K562 (cell line): ENCODE results near the gene POU1F1.

Experiments
- FOXJ2 ChIP-seq: fragments of 200-800 bp; sonication (Bioruptor generic); IDR thresholded peaks from 2 replicates; pipeline ENCODE4 v1.6.1; 2016; ENCODE audit warnings: missing genetic modification characterization, missing compliant biosample characterization
- SNIP1 ChIP-seq: fragments of 450-650 bp; IDR thresholded peaks from 2 replicates; pipeline ENCODE4 v1.7.1; 2017; ENCODE audit warnings: low read depth, mild to moderate bottlenecking
- SRSF1 ChIP-seq: fragments of 200-400 bp; formaldehyde crosslinking; IDR thresholded peaks from 2 replicates; pipeline ENCODE4 v1.6.1; 2017; ENCODE audit warnings: mild to moderate bottlenecking, low read depth, low read length, moderate library complexity
- TF ChIP-seq, protein P1 (sequence below): sonication (generic); formaldehyde crosslinking; IDR thresholded peaks from 2 replicates; pipeline ENCODE4 v1.8.1; 2022; ENCODE audit warnings: missing genetic modification reagents

GRCh38 chr3:87260270-87260669 lies 16.1 kb downstream of the POU1F1 start:
- TF ChIP-seq FOXJ2 (no peak), SRSF1 (no peak), SNIP1 (no peak)
- TF ChIP-seq, protein P1, sequence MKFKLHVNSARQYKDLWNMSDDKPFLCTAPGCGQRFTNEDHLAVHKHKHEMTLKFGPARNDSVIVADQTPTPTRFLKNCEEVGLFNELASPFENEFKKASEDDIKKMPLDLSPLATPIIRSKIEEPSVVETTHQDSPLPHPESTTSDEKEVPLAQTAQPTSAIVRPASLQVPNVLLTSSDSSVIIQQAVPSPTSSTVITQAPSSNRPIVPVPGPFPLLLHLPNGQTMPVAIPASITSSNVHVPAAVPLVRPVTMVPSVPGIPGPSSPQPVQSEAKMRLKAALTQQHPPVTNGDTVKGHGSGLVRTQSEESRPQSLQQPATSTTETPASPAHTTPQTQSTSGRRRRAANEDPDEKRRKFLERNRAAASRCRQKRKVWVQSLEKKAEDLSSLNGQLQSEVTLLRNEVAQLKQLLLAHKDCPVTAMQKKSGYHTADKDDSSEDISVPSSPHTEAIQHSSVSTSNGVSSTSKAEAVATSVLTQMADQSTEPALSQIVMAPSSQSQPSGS = no peak
